Melanocyte of skin (primary cell): Measurements from ENCODE around the gene PFAS. TPM values are rescaled to one million over a fixed set of nuclear protein-coding genes. Genes with fewer than 3 reads are reported as not detected.

Source experiments
- total RNA-seq, 2 donors: library from RNA; depleted of rRNA; stranded (reverse); fragments of >200 nt; gene quantifications; 2 replicates each; pipeline ENCODE4 v1.2.3, GENCODE V29; 2012

PFAS gene, protein sequence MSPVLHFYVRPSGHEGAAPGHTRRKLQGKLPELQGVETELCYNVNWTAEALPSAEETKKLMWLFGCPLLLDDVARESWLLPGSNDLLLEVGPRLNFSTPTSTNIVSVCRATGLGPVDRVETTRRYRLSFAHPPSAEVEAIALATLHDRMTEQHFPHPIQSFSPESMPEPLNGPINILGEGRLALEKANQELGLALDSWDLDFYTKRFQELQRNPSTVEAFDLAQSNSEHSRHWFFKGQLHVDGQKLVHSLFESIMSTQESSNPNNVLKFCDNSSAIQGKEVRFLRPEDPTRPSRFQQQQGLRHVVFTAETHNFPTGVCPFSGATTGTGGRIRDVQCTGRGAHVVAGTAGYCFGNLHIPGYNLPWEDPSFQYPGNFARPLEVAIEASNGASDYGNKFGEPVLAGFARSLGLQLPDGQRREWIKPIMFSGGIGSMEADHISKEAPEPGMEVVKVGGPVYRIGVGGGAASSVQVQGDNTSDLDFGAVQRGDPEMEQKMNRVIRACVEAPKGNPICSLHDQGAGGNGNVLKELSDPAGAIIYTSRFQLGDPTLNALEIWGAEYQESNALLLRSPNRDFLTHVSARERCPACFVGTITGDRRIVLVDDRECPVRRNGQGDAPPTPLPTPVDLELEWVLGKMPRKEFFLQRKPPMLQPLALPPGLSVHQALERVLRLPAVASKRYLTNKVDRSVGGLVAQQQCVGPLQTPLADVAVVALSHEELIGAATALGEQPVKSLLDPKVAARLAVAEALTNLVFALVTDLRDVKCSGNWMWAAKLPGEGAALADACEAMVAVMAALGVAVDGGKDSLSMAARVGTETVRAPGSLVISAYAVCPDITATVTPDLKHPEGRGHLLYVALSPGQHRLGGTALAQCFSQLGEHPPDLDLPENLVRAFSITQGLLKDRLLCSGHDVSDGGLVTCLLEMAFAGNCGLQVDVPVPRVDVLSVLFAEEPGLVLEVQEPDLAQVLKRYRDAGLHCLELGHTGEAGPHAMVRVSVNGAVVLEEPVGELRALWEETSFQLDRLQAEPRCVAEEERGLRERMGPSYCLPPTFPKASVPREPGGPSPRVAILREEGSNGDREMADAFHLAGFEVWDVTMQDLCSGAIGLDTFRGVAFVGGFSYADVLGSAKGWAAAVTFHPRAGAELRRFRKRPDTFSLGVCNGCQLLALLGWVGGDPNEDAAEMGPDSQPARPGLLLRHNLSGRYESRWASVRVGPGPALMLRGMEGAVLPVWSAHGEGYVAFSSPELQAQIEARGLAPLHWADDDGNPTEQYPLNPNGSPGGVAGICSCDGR (N-terminal part only)
- total RNA-seq = 10 to 100 TPM; 44.7 to 78.3 TPM

DNA sequence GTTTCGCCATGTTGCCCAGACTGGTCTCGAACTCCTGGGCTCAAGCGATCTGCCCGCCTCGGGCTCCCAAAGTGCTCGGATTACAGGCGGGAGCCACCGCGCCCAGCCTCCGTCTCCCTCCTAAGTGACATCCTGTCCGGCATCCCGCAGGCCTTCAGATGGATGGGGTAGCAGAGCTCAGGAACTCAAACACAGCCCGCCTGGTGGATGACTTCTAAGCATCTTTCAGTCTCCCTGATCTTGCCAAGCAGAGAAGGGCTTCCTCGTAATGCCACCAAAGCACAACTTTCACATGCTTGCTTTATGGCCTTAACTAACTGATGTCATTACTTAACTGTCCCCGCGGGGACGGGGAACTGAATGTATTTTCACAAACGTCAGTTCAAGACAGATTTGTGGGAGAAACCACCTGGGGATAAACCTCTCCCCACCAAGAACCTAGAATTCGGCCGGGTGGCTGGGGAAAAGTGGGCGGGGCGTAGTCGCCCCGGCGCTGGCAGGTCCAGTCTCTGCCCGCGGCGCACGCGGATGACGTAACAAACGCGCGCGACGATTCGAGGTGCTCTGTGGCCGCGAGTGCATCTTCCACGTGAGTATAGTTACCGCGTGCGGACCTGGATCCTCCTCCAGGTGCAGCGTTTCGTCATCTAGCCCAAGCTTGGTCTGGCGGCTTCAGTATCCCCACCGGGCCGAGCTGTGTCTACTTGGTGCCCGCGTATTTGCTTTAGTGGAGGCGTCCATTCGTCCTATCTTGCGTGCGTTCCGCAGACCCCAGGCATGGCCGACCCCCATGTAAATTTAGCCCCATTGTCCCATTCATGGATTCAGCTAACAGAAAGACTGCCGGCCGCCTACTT lies at the start of gene PFAS:
PFAS (plus strand) TSS at position 539 of the 857 bp plus-strand sequence. CDS start 4,649 bp downstream, outside the sequence.

GRCh38 chr17:8209907-8210760 lies 39.0 kb upstream of the PFAS start, which contains the start of gene AURKB:
AURKB (minus strand) TSS chr17:8210575; CDS start chr17:8210224, 351 bp downstream.

DNA sequence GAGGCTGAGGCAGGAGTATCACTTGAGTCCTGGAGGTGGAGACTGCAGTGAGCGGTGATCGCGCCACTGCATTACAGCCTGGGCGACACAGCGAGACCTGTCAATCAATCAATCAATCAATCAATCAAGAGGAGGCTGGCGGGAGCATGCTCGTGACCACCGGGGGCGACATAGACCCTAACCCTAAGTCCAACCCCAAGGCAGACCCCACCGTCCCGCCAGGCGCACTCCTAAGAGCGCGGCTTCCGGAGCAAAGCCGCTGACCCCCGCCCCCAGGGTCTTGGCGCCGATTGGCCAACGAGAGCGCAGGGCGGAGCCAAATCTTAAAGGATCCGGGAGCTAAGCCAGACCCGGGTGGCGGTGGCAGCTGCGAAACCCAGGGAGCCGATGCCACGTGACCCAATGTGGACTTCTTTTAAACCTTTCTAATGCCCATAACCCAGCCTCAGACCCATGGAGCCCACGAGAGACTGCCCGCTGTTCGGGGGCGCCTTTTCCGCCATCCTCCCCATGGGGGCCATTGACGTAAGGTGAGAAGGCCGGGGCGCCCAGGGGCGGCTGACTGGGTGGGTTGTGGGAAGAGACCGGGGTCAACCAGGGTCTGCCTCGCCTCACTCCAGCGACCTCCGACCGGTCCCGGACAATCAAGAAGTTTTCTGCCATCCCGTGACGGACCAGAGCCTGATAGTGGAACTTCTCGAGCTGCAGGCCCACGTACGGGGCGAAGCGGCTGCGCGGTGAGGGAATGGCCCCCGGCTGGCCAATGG lies 39.4 kb downstream of the PFAS start, which contains the start of gene RANGRF:
RANGRF (plus strand) TSS at position 335 of the 767 bp plus-strand sequence; CDS start at position 454, 119 bp downstream.

Other genes with a start within 250 kb of the PFAS start
- gene GUCY2D, start 246.7 kb upstream of the PFAS start, total RNA-seq = 1 to 10 TPM in 1 of 2 donors, not detected in 1; 1.4 TPM
- gene ALOX15B, start 210.2 kb upstream of the PFAS start, total RNA-seq = under 1 TPM in 1 of 2 donors, not detected in 1; under 0.01 TPM
- not detected for gene ALOX12B, start 161.6 kb upstream of the PFAS start, total RNA-seq
- not detected for gene ALOXE3, start 130.8 kb upstream of the PFAS start, total RNA-seq
- gene HES7, start 125.2 kb upstream of the PFAS start, total RNA-seq = under 1 TPM in 1 of 2 donors, not detected in 1; 0.67 TPM
- gene PER1, start 96.9 kb upstream of the PFAS start, total RNA-seq = 10 to 100 TPM; 22.0 to 25.5 TPM
- gene VAMP2, start 86.3 kb upstream of the PFAS start, total RNA-seq = 1 to 10 TPM; 5.5 to 6.3 TPM
- gene TMEM107, start 72.9 kb upstream of the PFAS start, total RNA-seq = 10 to 100 TPM; 24.1 to 32.0 TPM
- gene BORCS6, start 59.1 kb upstream of the PFAS start, total RNA-seq = 1 to 10 TPM; 6.3 to 8.9 TPM
- 10 to 100 TPM; 23.7 to 88.6 TPM for gene AURKB, start 38.7 kb upstream of the PFAS start, total RNA-seq
- gene CTC1, start 1.2 kb upstream of the PFAS start, total RNA-seq = 1 to 10 TPM; 5.0 to 5.5 TPM
- gene RANGRF, start 39.4 kb downstream of the PFAS start, total RNA-seq = 10 to 100 TPM in 1 of 2 donors, 1 to 10 TPM in 1; 8.3 to 14.0 TPM
- gene SLC25A35, start 46.1 kb downstream of the PFAS start, total RNA-seq = 1 to 10 TPM in 1 of 2 donors, under 1 TPM in 1; 0.67 to 1.4 TPM
- gene ARHGEF15, start 61.0 kb downstream of the PFAS start, total RNA-seq = not detected
- not detected for gene ODF4, start 90.6 kb downstream of the PFAS start, total RNA-seq
- 1,000 to 10,000 TPM; 1,114 to 1,797 TPM for gene RPL26, start 133.9 kb downstream of the PFAS start, total RNA-seq
- gene RNF222, start 148.5 kb downstream of the PFAS start, total RNA-seq = not detected
- 10 to 100 TPM; 35.1 to 36.6 TPM for gene NDEL1, start 186.6 kb downstream of the PFAS start, total RNA-seq